Suprapubic skin (tissue), 3 donors: ENCODE results near the gene ZNF407.

Source experiments
- POLR2A ChIP-seq, 2 donors: fragments of 450-650 bp; IDR thresholded peaks; one replicate each; pipeline ENCODE4 v1.6.1; 2017; ENCODE audit warnings: antibody characterized with exemption in 2 of 2, mild to moderate bottlenecking in 2 of 2, moderate library complexity in 2 of 2
- TF ChIP-seq, protein P1 (sequence below), 2 donors: fragments of 200-600 bp in 1 of 2; fragments of 450-650 bp in 1 of 2; sonication (generic) in 1 of 2; IDR thresholded peaks; one replicate each; pipeline ENCODE4 v1.5.1; 2016 to 2019; ENCODE audit warnings: antibody characterized with exemption in 2 of 2, mild to moderate bottlenecking in 1 of 2, moderate library complexity in 1 of 2

DNA sequence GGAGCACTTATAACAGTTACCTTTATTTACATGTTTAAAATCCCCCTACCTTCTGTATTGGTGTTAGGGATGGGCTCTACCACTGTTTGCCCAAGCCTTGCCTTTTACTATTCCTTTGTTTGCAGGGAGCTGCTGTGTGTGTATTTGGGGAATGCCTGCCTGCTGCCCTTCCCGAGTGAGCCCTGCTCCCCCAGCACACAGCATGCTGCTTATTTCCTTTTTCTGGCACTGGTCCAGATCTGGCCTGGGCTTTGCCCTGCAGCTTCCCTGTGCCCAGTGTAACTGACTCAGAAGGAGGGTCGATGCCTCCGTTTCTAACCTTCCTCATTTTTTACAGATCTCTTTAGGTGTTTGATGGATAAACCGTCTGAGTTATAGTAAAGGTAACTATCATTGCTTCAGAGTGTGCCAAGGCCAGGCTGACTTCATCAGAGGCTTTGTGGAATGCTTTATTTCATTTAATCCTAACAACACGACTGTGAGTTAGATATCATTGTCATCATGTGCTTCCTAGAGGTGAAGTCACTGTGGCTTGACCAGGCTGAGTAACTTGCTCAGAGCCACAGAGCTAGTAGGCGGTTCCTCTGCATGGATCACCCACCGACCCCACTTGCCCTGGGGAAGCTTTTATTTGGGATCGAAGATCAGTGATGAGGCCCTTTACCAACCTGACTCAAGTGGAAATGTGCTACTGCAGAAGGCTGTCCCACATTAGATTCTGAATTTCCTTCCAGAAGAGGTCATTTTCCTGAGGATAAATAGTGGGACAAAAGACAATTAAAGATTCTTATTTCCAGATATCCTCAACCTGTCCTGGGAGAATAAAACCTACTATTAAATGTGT, 238.8 kb downstream of the ZNF407 start:
- TF ChIP-seq, protein P1, sequence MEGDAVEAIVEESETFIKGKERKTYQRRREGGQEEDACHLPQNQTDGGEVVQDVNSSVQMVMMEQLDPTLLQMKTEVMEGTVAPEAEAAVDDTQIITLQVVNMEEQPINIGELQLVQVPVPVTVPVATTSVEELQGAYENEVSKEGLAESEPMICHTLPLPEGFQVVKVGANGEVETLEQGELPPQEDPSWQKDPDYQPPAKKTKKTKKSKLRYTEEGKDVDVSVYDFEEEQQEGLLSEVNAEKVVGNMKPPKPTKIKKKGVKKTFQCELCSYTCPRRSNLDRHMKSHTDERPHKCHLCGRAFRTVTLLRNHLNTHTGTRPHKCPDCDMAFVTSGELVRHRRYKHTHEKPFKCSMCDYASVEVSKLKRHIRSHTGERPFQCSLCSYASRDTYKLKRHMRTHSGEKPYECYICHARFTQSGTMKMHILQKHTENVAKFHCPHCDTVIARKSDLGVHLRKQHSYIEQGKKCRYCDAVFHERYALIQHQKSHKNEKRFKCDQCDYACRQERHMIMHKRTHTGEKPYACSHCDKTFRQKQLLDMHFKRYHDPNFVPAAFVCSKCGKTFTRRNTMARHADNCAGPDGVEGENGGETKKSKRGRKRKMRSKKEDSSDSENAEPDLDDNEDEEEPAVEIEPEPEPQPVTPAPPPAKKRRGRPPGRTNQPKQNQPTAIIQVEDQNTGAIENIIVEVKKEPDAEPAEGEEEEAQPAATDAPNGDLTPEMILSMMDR (IDR thresholded peaks at IDR 0.05), result no peak
- TF ChIP-seq POLR2A (IDR thresholded peaks at IDR 0.05), result no peak
